ENCODE data around the gene LRRK1. TPM values are rescaled to one million over a fixed set of nuclear protein-coding genes. Genes with fewer than 3 reads are reported as not detected.

LRRK1 gene
- total RNA-seq, 4 donors from 2014 or later: 7.1 to 29.3 (median 8.5) TPM

DNA sequence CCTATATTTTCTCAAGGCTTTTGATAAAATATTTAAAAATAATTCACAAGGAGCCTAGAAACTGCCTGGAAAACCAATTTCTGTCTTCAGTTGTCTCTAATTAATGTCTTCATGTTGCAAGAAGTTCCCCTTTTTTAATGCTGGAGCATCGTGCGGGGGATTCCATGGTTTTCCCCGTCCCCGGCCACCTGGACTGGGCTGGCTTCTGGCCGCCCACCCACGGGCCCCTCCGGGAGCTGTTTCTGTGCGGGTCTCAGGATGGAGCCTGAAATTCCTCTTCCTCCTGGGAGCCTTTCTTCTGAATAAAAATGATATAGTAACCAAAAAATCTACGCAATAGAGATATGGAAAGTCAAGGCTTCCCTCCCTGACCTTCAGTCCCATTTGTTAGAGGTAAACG, 8.1 kb upstream of the LRRK1 start:
- no peak overlapping the region for H3K4me3 ChIP-seq (replicated peaks in 1 of 3)
- no peak overlapping the region for H3K27ac ChIP-seq
- intact Hi-C loops (cut with DNase I): loop anchor here (10.0 kb wide), 1 partner anchor 344 kb away; the partner anchor contains the start of gene CHSY1
- no peaks in the 10 kb centered on the region for H3K9me3 ChIP-seq
- H3K4me1 ChIP-seq: peaks cover 0 to 9% of the 10 kb centered on the region in 2 donors
- H3K27me3 ChIP-seq: no peaks in the 10 kb centered on the region
- H3K36me3 ChIP-seq: no peaks in the 10 kb centered on the region
- WGBS, 2 donors: 82 to 86% methylated on average over 10 of the region's 10 CpGs
- no peak for DNase-seq
- TF ChIP-seq CTCF (IDR thresholded peaks at IDR 0.05): no peak
- TF ChIP-seq POLR2A (IDR thresholded peaks at IDR 0.05): no peak

GRCh38 chr15:100913961-100914360, 5.2 kb upstream of the LRRK1 start:
- H3K27ac ChIP-seq: no peak overlapping the region
- H3K9me3 ChIP-seq: no peaks in the 10 kb centered on the region
- H3K36me3 ChIP-seq: no peaks in the 10 kb centered on the region
- H3K4me3 ChIP-seq (replicated peaks in 1 of 3): no peak overlapping the region
- WGBS, 2 donors: 82 to 89% methylated on average over 4 of the region's 4 CpGs
- H3K4me1 ChIP-seq: peaks cover 0 to 12% of the 10 kb centered on the region in 2 donors
- intact Hi-C loops (cut with DNase I): loop anchor here (10.0 kb wide), 1 partner anchor 341 kb away; the partner anchor contains the start of gene CHSY1
- no peak for TF ChIP-seq POLR2A (IDR thresholded peaks at IDR 0.05)
- no peak for TF ChIP-seq CTCF (IDR thresholded peaks at IDR 0.05)
- no peaks in the 10 kb centered on the region for H3K27me3 ChIP-seq
- no peak for DNase-seq

DNA sequence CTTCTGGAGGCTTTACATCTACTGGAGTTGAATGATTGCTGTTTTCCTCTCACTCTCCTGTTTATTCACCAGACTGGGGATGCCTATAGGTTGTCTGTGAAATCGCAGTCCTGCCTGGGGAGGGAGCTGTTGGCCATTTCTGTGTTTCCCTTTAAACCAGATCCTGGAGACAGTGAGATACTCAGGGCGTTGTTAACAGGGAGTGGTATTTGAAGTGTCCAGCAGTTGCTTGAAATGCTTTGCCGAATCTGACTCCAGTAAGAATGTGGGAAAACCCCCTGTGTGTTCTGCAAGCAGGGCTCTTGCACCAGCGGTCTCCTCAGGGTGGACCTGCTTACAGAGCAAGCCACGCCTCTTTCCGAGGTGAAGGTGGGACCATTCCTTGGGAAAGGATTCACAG, 4.3 kb upstream of the LRRK1 start:
- H3K27ac ChIP-seq: no peak overlapping the region
- H3K9me3 ChIP-seq: no peaks in the 10 kb centered on the region
- no peak overlapping the region for H3K4me3 ChIP-seq (replicated peaks in 1 of 3)
- H3K4me1 ChIP-seq: peaks cover 0 to 12% of the 10 kb centered on the region in 2 donors
- TF ChIP-seq CTCF (IDR thresholded peaks at IDR 0.05) (peak in 3 of 6 experiments; percentile 15 to 29 (median 17)), POLR2A (IDR thresholded peaks at IDR 0.05) (no peak)
- WGBS, 2 donors: 39 to 48% methylated on average over 6 of the region's 6 CpGs
- intact Hi-C loops (cut with DNase I): loop anchor here (10.0 kb wide), 1 partner anchor 340 kb away; the partner anchor contains the start of gene CHSY1
- peak; percentile 52 to 58 for DNase-seq
- no peaks in the 10 kb centered on the region for H3K27me3 ChIP-seq
- no peaks in the 10 kb centered on the region for H3K36me3 ChIP-seq

- Histone ChIP-seq H3K27me3 (no peaks in the 10 kb centered on the region), H3K36me3 (no peaks in the 10 kb centered on the region), H3K4me3 (replicated peaks in 1 of 3) (peak overlapping the region in 2 of 3 donors; percentile 27 to 60), H3K4me1 (peaks cover 0 to 12% of the 10 kb centered on the region in 2 donors), H3K9me3 (no peaks in the 10 kb centered on the region), H3K27ac (no peak overlapping the region)
- DNase-seq: peak; percentile 84 to 85
- 0 to 6% methylated on average over 7 to 42 of the region's 42 CpGs for WGBS, 2 donors
- TF ChIP-seq CTCF (IDR thresholded peaks at IDR 0.05) (peak; percentile 68 to 97 (median 96)), POLR2A (IDR thresholded peaks at IDR 0.05) (peak in 1 of 2 donors; percentile 22)
- intact Hi-C loops (cut with DNase I): loop anchor here (10.0 kb wide), 1 partner anchor 337 kb away; the partner anchor contains the start of gene CHSY1
These were observed 995 bp upstream of the LRRK1 start for GRCh38 chr15:100918034-100918689.

Data from thyroid gland (tissue), 4 donors.